GM18858 (cell line): Measurements from ENCODE around the gene DDX4.
"Not testable (repeated sequence)": the region's sequence is repeated elsewhere in the genome, so short reads cannot be mapped to it uniquely, and the experiment has no call there.

ENCODE experiments used
- ATAC-seq: cut with Tn5 transposase; IDR thresholded peaks from one replicate; pipeline ENCODE4 v1.9.1; 2021; ENCODE audit not compliant: unreplicated experiment

The DDX4 gene

DNA sequence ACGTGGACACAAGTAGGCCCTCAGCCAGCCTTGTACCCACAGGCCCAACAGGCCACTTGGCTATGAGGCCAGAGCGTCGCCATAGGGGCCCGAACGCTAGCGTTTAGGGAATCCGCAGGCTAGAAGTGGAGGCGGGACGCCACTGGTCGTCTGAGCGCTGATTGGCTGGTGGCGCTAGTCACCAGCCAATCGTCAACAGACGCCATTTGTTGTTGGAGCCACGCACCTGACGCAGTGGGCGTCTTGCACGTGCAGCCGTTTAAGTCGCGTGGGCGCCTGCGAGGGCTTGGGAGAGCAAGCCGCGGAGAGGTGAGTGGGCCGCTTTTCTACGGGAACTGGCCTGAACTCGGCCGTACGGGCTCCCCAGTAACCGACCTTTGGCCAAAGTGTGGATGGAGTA, at the start of gene DDX4:
Gene DDX4 (plus strand): TSS at position 269 of the 400 bp plus-strand sequence. CDS start 903 bp downstream, outside the sequence.
- ATAC-seq = no peak

GRCh38 chr5:55691265-55692105, 46.4 kb upstream of the DDX4 start:
- ATAC-seq = no peak

DNA sequence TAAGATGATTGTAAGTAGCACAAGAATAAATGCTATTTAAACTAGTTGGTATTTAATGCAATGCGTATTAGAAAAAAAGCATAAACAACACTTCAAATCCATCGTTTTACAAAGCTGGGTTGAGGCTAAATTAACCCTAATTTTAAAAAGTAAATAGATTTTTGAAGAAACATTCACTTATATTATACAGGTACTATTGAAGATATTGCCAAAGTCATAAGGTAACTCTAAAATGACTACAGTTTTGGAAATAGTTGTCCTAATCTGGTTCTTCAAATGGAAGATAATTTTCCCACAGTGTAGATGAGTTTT, 45.8 kb upstream of the DDX4 start:
- no peak for ATAC-seq

- no peak for ATAC-seq
These were observed 45.4 kb upstream of the DDX4 start for GRCh38 chr5:55692509-55692908.

- ATAC-seq = no peak
These were observed 43.6 kb upstream of the DDX4 start for GRCh38 chr5:55694152-55694830.

DNA sequence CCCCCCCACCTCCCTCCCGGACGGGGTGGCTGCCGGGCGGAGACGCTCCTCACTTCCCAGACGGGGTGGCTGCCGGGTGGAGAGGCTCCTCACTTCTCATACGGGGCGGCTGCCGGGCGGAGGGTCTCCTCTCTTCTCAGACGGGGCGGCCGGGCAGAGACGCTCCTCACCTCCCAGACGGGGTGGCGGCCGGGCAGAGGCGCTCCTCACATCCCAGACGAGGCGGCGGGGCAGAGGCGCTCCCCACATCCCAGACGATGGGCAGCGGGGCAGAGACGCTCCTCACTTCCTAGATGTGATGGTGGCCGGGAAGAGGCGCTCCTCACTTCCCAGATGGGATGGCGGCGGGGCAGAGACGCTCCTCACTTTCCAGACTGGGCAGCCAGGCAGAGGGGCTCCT, 41.2 kb upstream of the DDX4 start:
- ATAC-seq = not testable (repeated sequence)

DNA sequence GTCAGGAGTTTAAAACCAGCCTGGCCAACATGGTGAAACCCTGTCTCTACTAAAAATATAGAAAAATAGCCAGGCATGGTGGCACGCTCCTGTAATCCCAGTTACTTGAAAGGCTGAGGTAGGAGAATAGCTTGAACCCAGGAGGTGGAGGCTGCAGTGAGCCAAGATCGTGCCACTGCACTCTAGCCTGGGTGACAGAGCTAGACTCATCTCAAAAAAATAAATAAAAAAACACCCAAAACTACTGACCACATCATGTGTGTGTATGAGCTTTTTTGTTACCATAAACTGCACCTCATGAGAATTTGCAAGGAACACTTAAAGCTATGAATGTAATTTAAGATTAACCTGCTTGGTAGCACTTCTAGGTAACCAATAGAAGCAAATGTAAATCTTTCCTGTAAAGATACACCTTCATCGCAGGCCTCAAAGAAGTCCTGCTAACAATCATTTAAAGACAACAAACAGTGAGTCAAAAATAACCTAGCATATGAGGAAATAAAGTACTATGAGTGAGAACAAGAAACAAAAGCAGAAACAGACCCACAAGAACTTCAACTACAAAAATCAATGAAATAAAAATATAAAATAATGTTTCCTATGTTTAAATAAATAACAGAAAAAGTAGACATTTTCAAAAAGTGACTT, 38.7 kb upstream of the DDX4 start:
- ATAC-seq = peak; percentile 60

GRCh38 chr5:55700745-55701144, 37.1 kb upstream of the DDX4 start:
- no peak for ATAC-seq

DNA sequence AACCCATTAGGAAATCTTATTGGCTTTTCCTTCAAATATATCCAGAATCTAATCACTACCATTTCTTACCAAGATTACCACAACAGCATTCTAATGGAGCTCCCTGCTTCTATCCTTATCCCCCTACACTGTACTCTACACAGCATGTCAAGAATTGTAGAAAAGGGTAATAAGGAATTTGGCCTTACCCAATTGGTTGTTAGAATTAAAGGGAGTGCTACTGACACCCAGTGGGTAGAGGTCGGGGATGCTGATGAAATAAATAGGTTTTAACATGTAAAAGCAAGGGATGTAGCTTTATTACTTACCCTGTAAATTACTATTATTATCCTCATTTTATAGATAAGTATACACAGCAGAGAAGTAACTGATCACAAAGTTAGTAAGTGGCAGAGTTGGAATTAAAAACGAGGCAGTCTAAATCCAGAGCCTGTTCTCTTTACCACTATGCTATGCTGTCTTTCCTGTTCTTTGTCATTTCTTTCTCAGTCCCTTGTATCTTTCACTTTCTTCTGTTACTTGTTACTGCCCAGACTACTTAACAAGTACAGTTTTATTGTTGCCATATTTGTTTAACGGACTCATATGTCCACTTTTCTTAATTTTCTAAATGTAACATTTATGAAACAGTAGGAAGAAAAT, 36.3 kb upstream of the DDX4 start:
- ATAC-seq = no peak

GRCh38 chr5:55702598-55703345, 35.1 kb upstream of the DDX4 start:
- ATAC-seq = peak; percentile 40

- ATAC-seq = no peak
These were observed 31.6 kb upstream of the DDX4 start for GRCh38 chr5:55706230-55706629.

GRCh38 chr5:55708732-55709131, 29.1 kb upstream of the DDX4 start:
- ATAC-seq = no peak

DNA sequence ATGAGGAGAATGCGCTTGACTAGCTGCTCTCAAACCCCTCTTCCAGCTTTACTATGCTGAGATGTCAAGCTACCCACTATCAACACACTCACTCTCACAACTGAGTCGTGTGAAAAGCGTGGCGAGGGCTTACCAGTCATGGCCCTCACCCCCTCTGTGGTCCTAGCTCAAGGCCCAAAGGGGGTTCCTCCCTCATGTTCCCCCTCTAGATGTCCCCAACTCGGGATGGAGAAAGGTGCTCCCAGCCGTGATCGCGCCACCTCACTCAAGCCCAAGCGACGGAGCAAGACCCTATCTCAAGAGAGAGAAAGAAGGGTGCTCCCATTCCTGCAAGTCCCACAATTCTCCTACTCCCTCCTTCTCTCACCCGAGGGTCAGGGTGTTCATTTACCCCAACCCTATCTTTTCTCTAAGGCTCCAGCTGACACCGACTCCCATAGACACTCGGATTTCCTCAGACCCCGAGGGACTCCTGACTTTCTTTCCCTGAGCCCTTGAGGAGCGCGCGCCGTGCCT, 26.3 kb upstream of the DDX4 start:
- ATAC-seq = no peak

GRCh38 chr5:55712023-55712859, 25.6 kb upstream of the DDX4 start, which contains the start of gene SLC38A9:
Gene SLC38A9, minus strand, starts transcription at chr5:55712324. Its CDS starts 14,366 bp downstream, at chr5:55697958.
- peak; percentile 99 for ATAC-seq

- ATAC-seq = no peak
These were observed 24.0 kb upstream of the DDX4 start for GRCh38 chr5:55713871-55714270.

DNA sequence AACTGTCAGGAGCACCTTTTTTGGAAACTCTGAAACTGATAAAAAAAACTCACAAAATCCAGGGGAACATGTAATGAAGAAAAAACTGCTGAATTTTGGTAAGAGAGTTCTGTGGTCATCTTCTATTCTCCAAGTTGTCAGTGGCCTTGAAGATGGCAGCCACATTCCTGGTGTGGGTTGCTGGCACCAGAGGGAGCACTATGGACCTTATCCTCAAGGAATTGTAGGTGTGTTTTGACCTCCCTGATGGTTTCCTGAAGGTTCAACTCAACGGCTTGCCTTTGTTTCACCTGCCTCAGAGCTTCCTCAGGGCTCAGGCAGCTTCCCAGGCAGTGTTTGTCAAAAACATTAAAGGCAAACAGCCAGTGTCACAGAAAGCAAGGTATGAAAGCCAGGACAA, 23.5 kb upstream of the DDX4 start:
- ATAC-seq = no peak

- no peak for ATAC-seq
These were observed 23.1 kb upstream of the DDX4 start for GRCh38 chr5:55714749-55715148.

DNA sequence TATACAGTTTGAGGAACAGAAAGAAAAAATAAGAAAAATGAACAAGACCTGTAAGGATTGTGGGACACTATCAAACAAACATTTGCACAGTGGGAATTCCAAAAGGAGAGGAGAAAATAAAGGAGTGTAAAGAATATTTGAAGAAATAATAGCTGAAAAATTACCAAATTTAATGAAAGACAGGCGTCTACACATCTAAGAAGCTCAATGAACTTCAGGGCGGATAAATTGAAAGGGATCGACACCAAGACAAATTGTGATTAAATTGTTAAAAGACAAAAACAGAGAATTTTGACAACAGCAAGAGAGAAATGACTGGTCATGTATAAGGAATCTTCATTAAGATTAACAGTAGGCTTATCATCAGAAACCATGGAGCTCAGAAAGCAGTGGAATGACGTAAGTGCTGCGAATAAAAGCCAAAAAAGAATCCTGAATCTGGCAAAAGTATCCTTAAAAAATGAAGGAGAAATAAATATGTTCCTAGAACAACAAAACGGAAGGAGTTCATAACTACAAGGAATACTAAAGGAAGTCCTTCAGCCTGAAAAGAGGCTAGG, 22.3 kb upstream of the DDX4 start:
- ATAC-seq = no peak

GRCh38 chr5:55719026-55719425, 18.8 kb upstream of the DDX4 start:
- not testable (repeated sequence) for ATAC-seq
